IPS-20b (cell line): ENCODE measurements around the gene KRTAP10-7.

Experiments used
- H3K27ac ChIP-seq: one replicate; pipeline ENCODE4 v1.5.1; 2013; ENCODE audit warnings: low read length
- H3K27me3 ChIP-seq: 2 replicates; pipeline ENCODE4 v1.6.1; 2013; ENCODE audit warnings: mild to moderate bottlenecking, low read length, inconsistent platforms; ENCODE audit not compliant: insufficient read depth
- H3K36me3 ChIP-seq: 2 replicates; pipeline ENCODE4 v1.6.1; 2013; ENCODE audit warnings: low read depth, mild to moderate bottlenecking, inconsistent platforms, low read length, moderate library complexity; ENCODE audit not compliant: insufficient read depth
- H3K4me1 ChIP-seq: 2 replicates; pipeline ENCODE4 v1.6.1; 2013; ENCODE audit warnings: mild to moderate bottlenecking, control low read depth, inconsistent platforms, low read length, moderate library complexity; ENCODE audit not compliant: insufficient read depth
- H3K4me3 ChIP-seq: 2 replicates; pipeline ENCODE4 v1.5.1; 2013; ENCODE audit warnings: mild to moderate bottlenecking, low read length, inconsistent platforms
- H3K9ac ChIP-seq: 2 replicates; pipeline ENCODE4 v1.6.1; 2013; ENCODE audit warnings: low read depth, mild to moderate bottlenecking, inconsistent platforms, low read length, moderate library complexity
- H3K9me3 ChIP-seq: 2 replicates; pipeline ENCODE4 v1.6.1; 2013; ENCODE audit warnings: mild to moderate bottlenecking, low read depth, low read length, inconsistent platforms; ENCODE audit not compliant: insufficient read depth

The KRTAP10-7 gene

GRCh38 chr21:44564099-44564498 lies 36.3 kb upstream of the KRTAP10-7 start:
- no peaks in the 10 kb centered on the region for H3K36me3 ChIP-seq
- H3K27me3 ChIP-seq = no peaks in the 10 kb centered on the region
- H3K9me3 ChIP-seq = no peaks in the 10 kb centered on the region
- H3K27ac ChIP-seq = no peak overlapping the region
- H3K9ac ChIP-seq = no peak overlapping the region
- H3K4me3 ChIP-seq = no peak overlapping the region
- no peaks in the 10 kb centered on the region for H3K4me1 ChIP-seq

- Histone ChIP-seq H3K4me3 (no peak overlapping the region), H3K27me3 (no peaks in the 10 kb centered on the region), H3K9me3 (no peaks in the 10 kb centered on the region), H3K27ac (no peak overlapping the region), H3K9ac (no peak overlapping the region), H3K4me1 (no peaks in the 10 kb centered on the region), H3K36me3 (no peaks in the 10 kb centered on the region)
These were observed 35.4 kb upstream of the KRTAP10-7 start for GRCh38 chr21:44564886-44565598.

GRCh38 chr21:44566403-44566802 lies 34.0 kb upstream of the KRTAP10-7 start:
- Histone ChIP-seq H3K9me3 (no peaks in the 10 kb centered on the region; the same call in 1 of the 2 replicates), H3K27me3 (no peaks in the 10 kb centered on the region), H3K36me3 (no peaks in the 10 kb centered on the region), H3K4me3 (no peak overlapping the region), H3K27ac (no peak overlapping the region), H3K4me1 (no peaks in the 10 kb centered on the region), H3K9ac (no peak overlapping the region)

GRCh38 chr21:44567481-44568171 lies 32.8 kb upstream of the KRTAP10-7 start:
- Histone ChIP-seq H3K27ac (no peak overlapping the region), H3K4me3 (no peak overlapping the region), H3K9me3 (no peaks in the 10 kb centered on the region; the same call in 1 of the 2 replicates), H3K4me1 (no peaks in the 10 kb centered on the region), H3K36me3 (no peaks in the 10 kb centered on the region), H3K9ac (no peak overlapping the region), H3K27me3 (no peaks in the 10 kb centered on the region)

GRCh38 chr21:44568261-44568660 lies 32.1 kb upstream of the KRTAP10-7 start:
- Histone ChIP-seq H3K27me3 (no peaks in the 10 kb centered on the region), H3K27ac (no peak overlapping the region), H3K4me1 (no peaks in the 10 kb centered on the region), H3K9me3 (no peaks in the 10 kb centered on the region; the same call in 1 of the 2 replicates), H3K36me3 (no peaks in the 10 kb centered on the region), H3K9ac (no peak overlapping the region), H3K4me3 (no peak overlapping the region)

- no peak overlapping the region for H3K4me3 ChIP-seq
- no peaks in the 10 kb centered on the region for H3K27me3 ChIP-seq
- no peaks in the 10 kb centered on the region for H3K36me3 ChIP-seq
- H3K9me3 ChIP-seq = no peaks in the 10 kb centered on the region; the same call in 1 of the 2 replicates
- H3K4me1 ChIP-seq = no peaks in the 10 kb centered on the region
- no peak overlapping the region for H3K9ac ChIP-seq
- no peak overlapping the region for H3K27ac ChIP-seq
These were observed 31.5 kb upstream of the KRTAP10-7 start for GRCh38 chr21:44568667-44569556.

GRCh38 chr21:44569861-44570517 lies 30.4 kb upstream of the KRTAP10-7 start:
- Histone ChIP-seq H3K4me3 (no peak overlapping the region), H3K27ac (no peak overlapping the region), H3K9ac (no peak overlapping the region), H3K9me3 (no peaks in the 10 kb centered on the region; the same call in 1 of the 2 replicates), H3K4me1 (no peaks in the 10 kb centered on the region), H3K36me3 (no peaks in the 10 kb centered on the region), H3K27me3 (no peaks in the 10 kb centered on the region)

- H3K27me3 ChIP-seq = no peaks in the 10 kb centered on the region
- H3K9me3 ChIP-seq = no peaks in the 10 kb centered on the region; the same call in 1 of the 2 replicates
- H3K4me1 ChIP-seq = no peaks in the 10 kb centered on the region
These were observed 29.1 kb upstream of the KRTAP10-7 start for GRCh38 chr21:44571296-44571695.

GRCh38 chr21:44571844-44572782 lies 28.3 kb upstream of the KRTAP10-7 start:
- Histone ChIP-seq H3K27ac (no peak overlapping the region), H3K27me3 (no peaks in the 10 kb centered on the region), H3K36me3 (no peaks in the 10 kb centered on the region), H3K4me1 (no peaks in the 10 kb centered on the region), H3K4me3 (no peak overlapping the region), H3K9me3 (peaks cover 3% of the 10 kb centered on the region), H3K9ac (no peak overlapping the region)

More at GRCh38 chr21:44571296-44571695, 29.1 kb upstream of the KRTAP10-7 start:
- Histone ChIP-seq H3K4me3 (no peak overlapping the region), H3K36me3 (no peaks in the 10 kb centered on the region), H3K9ac (no peak overlapping the region), H3K27ac (no peak overlapping the region)

GRCh38 chr21:44572959-44573583 lies 27.3 kb upstream of the KRTAP10-7 start:
- no peaks in the 10 kb centered on the region for H3K27me3 ChIP-seq
- no peak overlapping the region for H3K27ac ChIP-seq
- H3K9ac ChIP-seq = no peak overlapping the region
- H3K4me3 ChIP-seq = no peak overlapping the region
- H3K9me3 ChIP-seq = peaks cover 6% of the 10 kb centered on the region
- no peaks in the 10 kb centered on the region for H3K4me1 ChIP-seq
- no peaks in the 10 kb centered on the region for H3K36me3 ChIP-seq
